Testis (tissue), 3 donors: ENCODE data around the gene MBP. TPM values are rescaled to one million over a fixed set of nuclear protein-coding genes. Genes with fewer than 3 reads are reported as not detected.

Experiments
- DNase-seq: peaks from one replicate; pipeline ENCODE4 v3.0.0-alpha.2; 2019
- H3K27ac ChIP-seq, 2 donors: fragments of 200-600 bp; sonication (generic); one replicate each; pipeline ENCODE4 v1.5.1; 2019
- H3K27me3 ChIP-seq: fragments of 200-600 bp; sonication (generic); one replicate; pipeline ENCODE4 v1.5.1; 2019
- H3K36me3 ChIP-seq: fragments of 200-600 bp; sonication (generic); one replicate; pipeline ENCODE4 v1.5.1; 2017; ENCODE audit warnings: low read depth; ENCODE audit errors: missing control alignments
- H3K4me1 ChIP-seq: fragments of 200-600 bp; sonication (generic); one replicate; pipeline ENCODE4 v1.5.1; 2019
- H3K4me3 ChIP-seq, 2 donors: fragments of 200-600 bp; sonication (generic); one replicate each; pipeline ENCODE4 v1.5.1; 2017 to 2019
- H3K9me3 ChIP-seq: fragments of 200-600 bp; sonication (generic); one replicate; pipeline ENCODE4 v1.5.1; 2017
- CTCF ChIP-seq, 3 experiments: fragments of 450-650 bp in 2 of 3; fragments of 200-600 bp in 1 of 3; sonication (generic) in 1 of 3; IDR thresholded peaks; one replicate each; pipeline ENCODE4 v1.5.1; 2016 to 2019; ENCODE audit warnings: antibody characterized with exemption in 3 of 3, mild to moderate bottlenecking in 2 of 3, moderate library complexity in 1 of 3
- POLR2A ChIP-seq: fragments of 450-650 bp; IDR thresholded peaks from one replicate; pipeline ENCODE4 v1.6.1; 2017; ENCODE audit warnings: antibody characterized with exemption, mild to moderate bottlenecking, moderate library complexity
- WGBS, 2 donors: methylation state at CpG; one replicate each; pipeline ENCODE4 v1.1.5; 2018; 5-methylcytosine and 5-hydroxymethylcytosine counted together
- intact Hi-C: fragments of 100-400 bp; cut with DNase I; formaldehyde crosslinking; loops from one replicate; pipeline ENCODE4 v1.15.1; 2023; ENCODE audit warnings: low total_unique reads
- polyA plus RNA-seq: library from polyadenylated mRNA; stranded (reverse); fragments of 350-450 nt; fragmentation: Illumina TruSeq; extraction: RNeasy Lipid Tissue Mini Kit (QIAGEN cat#74804); gene quantifications from one replicate; pipeline ENCODE4 v1.2.3, GENCODE V29; 2014; ENCODE audit warnings: low read depth, low replicate concordance; ENCODE audit not compliant: insufficient read depth
- total RNA-seq, 2 donors: library from RNA; depleted of rRNA; stranded (reverse); fragments of >200 nt; gene quantifications; one replicate each; pipeline ENCODE4 v1.2.3, GENCODE V29; 2016

MBP gene
- total and polyA plus RNA-seq, 3 donors from 2014 or later = 15.4 to 20.3 (median 16.7) TPM

- Histone ChIP-seq H3K4me3 (no peak overlapping the region), H3K27ac (no peak overlapping the region)
- WGBS, 2 donors = 70 to 77% methylated on average over 19 of the region's 19 CpGs
Measured at GRCh38 chr18:77032181-77032701, 100.3 kb downstream of the MBP start.

GRCh38 chr18:77031662-77032061 is 100.9 kb downstream of the MBP start:
- Histone ChIP-seq H3K4me3 (no peak overlapping the region), H3K27ac (no peak overlapping the region), H3K4me1 (no peaks in the 10 kb centered on the region), H3K36me3 (no peaks in the 10 kb centered on the region), H3K27me3 (no peaks in the 10 kb centered on the region), H3K9me3 (no peaks in the 10 kb centered on the region)
- TF ChIP-seq POLR2A (no peak), CTCF (IDR thresholded peaks at IDR 0.05) (no peak)
- 85 to 87% methylated on average over 4 to 9 of the region's 9 CpGs for WGBS, 2 donors
- no peak for DNase-seq
- intact Hi-C loops = no loop called here

More at GRCh38 chr18:77032181-77032701, 100.3 kb downstream of the MBP start:
- no peaks in the 10 kb centered on the region for H3K27me3 ChIP-seq
- H3K9me3 ChIP-seq = no peaks in the 10 kb centered on the region
- TF ChIP-seq POLR2A = no peak
- no peak for TF ChIP-seq CTCF (IDR thresholded peaks at IDR 0.05)
- no peaks in the 10 kb centered on the region for H3K4me1 ChIP-seq
- H3K36me3 ChIP-seq = no peaks in the 10 kb centered on the region
- intact Hi-C loops = no loop called here
- DNase-seq = no peak

- Histone ChIP-seq H3K4me3 (no peak overlapping the region), H3K9me3 (no peaks in the 10 kb centered on the region)
Measured at GRCh38 chr18:77030201-77030600, 102.4 kb downstream of the MBP start.

GRCh38 chr18:77025831-77026363 is 106.7 kb downstream of the MBP start:
- intact Hi-C loops = no loop called here

More at GRCh38 chr18:77030201-77030600, 102.4 kb downstream of the MBP start:
- Histone ChIP-seq H3K4me1 (no peaks in the 10 kb centered on the region), H3K27me3 (no peaks in the 10 kb centered on the region), H3K36me3 (no peaks in the 10 kb centered on the region), H3K27ac (no peak overlapping the region)
- intact Hi-C loops = no loop called here
- no peak for TF ChIP-seq POLR2A
- TF ChIP-seq CTCF (IDR thresholded peaks at IDR 0.05) = no peak
- DNase-seq = no peak
- WGBS, 2 donors = 92 to 93% methylated on average over 7 of the region's 7 CpGs

More at GRCh38 chr18:77025831-77026363, 106.7 kb downstream of the MBP start:
- Histone ChIP-seq H3K36me3 (no peaks in the 10 kb centered on the region), H3K4me1 (no peaks in the 10 kb centered on the region), H3K9me3 (no peaks in the 10 kb centered on the region), H3K27me3 (no peaks in the 10 kb centered on the region), H3K4me3 (no peak overlapping the region), H3K27ac (no peak overlapping the region)
- no peak for DNase-seq
- no peak for TF ChIP-seq CTCF (IDR thresholded peaks at IDR 0.05)
- no peak for TF ChIP-seq POLR2A
- 83 to 92% methylated on average over 26 to 28 of the region's 28 CpGs for WGBS, 2 donors
